ENCODE measurements around the gene BATF3.
"Not testable (repeated sequence)": the region's sequence is repeated elsewhere in the genome, so short reads cannot be mapped to it uniquely, and the experiment has no call there.

Gene BATF3

DNA sequence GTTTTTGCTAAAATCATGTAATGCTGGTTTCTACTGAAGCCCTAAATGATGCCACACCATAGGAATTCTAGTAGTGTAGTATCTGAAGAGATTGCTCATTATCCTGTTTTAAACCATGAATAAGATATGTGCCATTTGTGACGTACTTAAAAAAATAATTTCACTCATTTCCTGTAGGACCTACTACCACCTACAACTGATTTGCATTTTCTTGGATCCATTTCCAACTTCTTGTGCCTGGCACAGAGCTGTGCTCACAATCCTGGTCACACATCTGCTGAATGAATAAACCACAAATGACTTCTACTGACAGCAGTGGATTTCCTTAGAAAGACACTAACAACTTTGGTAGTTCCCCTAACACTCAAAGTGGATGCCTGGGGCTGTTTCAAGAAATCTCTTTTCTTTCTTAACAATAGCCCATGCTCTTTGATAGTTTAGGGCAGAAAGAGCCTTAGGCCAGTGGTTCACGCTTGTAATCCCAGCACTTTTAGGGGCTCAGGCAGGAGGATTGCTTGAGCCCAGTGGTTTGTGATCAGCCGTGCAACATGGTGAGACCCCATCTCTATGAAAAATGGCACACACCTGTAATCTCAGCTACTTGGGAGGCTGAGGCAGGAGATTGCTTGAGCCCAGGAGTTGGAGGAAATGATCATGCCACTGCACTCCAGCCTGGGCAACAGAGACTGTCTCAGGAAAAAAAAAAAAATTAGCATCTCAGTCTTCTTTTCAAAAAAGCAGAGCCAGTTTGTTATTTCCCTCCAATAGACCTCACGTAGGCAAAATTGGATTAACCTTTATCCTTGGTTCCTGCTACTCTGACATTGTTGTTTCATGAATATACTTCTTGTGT is 13.0 kb upstream of the BATF3 start:
- in situ Hi-C loops (cut with HindIII; ENCODE audit: low pct_ligation_motif_present, low pct_unique_long_range_greater_than_20kb, low sequenced_read_pairs) = no loop called here
- no peak for DNase-seq

DNA sequence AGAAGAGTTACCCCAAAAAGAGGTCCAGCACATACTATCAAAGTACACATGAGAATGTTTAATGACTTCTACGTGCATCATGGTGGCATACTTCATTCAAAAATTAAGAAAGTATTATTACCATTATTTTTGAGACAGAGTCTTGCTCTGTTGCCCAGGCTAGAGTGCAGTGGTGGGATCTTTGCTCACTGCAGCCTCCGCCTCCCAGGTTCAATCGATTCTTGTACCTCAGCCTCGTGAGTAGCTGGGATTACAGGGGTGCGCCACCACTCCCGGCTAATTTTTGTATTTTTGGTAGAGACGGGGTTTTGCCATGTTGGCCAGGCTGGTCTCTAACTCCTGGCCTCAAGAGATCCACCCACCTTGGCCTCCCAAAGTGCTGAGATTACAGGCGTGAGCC is 12.3 kb upstream of the BATF3 start:
- in situ Hi-C loops (cut with HindIII; ENCODE audit: low pct_ligation_motif_present, low pct_unique_long_range_greater_than_20kb, low sequenced_read_pairs); DNase-seq: not testable (repeated sequence)

DNA sequence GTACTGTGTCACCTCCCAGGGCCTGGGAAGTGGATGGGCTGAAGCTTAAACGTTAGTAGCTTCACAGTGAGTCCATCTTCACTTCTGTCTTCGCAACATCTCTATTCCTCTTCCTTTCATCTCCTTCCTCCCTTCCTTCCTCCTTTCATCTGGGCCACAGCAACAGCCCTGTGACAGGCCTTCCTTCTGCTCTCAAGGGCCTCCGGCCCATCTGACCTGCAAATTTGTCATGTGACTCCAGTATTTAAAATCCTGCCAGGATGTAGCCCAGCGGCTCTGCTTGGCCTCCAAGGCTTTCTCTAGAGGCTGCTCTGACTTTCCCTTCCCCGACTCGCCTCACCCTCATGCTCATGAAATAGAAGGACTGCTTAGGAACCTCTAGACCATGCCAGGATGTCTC is 10.9 kb upstream of the BATF3 start:
- no peak for DNase-seq
- in situ Hi-C loops (cut with HindIII; ENCODE audit: low pct_ligation_motif_present, low pct_unique_long_range_greater_than_20kb, low sequenced_read_pairs) = no loop called here

DNA sequence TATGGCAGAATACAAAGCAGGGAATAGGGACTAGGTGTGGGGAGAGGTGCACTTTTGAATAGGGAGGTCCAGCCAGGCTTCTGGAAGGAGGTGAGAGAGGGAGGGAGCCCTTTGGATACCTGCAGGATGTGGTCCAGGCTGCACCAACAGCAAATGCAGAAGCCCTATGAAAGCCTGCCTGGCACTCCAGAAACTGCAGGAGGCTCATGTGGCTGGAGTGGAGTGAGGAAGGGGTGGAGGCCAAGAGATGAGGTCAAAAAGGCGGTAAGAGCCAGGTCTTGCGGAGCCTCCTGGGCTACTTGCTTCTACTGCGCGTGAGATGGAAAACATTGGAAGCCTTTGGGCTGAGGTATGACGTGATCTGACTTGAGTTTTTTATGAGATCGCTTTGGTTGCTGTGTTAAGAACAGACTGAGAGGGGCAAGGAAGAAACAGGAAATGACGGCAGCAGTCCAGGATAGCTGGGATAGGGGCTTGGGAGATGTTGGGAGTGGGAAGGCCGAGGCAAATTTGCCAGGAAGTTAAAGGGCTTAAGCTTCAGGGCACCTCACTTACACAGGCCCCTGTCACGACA is 4.4 kb upstream of the BATF3 start:
- in situ Hi-C loops (cut with HindIII; ENCODE audit: low pct_ligation_motif_present, low pct_unique_long_range_greater_than_20kb, low sequenced_read_pairs) = no loop called here

DNA sequence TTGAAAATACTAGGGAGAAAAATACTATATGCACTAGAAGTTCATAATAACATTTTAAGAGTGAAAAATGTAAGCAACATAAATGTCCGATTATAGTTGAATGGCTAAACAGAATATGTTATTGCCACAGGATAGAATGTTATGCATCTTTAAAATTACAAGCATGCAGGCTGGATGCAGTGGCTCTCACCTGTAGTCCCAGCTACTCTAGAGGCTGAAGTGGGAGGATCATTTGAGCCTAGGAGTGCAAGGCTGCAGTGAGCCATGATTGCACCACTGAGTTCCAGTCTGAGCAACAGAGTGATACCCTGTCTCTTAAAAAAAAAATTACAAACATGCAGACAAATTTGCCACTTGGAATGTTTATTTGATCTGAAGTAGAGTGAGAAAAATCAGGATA is 3.0 kb upstream of the BATF3 start:
- no peak for DNase-seq
- in situ Hi-C loops (cut with HindIII; ENCODE audit: low pct_ligation_motif_present, low pct_unique_long_range_greater_than_20kb, low sequenced_read_pairs) = no loop called here

More for the DNA sequence above, 4.4 kb upstream of the BATF3 start:
- no peak for DNase-seq

DNA sequence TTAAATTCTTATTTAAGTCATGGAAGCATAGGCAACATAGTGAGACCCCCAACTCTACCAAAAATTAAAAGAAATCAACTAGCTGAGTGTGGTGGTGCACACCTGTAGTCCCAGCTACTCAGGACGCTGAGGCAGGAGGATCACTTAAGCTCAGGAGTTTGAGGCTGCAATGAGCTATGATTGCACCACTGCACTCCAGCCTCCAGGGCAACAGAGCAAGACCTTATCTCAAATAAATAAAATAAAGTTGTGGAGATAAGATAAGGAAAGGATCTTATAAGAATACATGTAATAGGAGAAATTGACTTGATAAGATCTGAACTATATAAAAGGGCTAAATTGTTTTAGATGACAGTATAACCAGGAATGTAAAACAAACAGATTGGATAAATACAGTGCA is 2.3 kb upstream of the BATF3 start:
- in situ Hi-C loops (cut with HindIII; ENCODE audit: low pct_ligation_motif_present, low pct_unique_long_range_greater_than_20kb, low sequenced_read_pairs) = no loop called here
- DNase-seq = no peak

DNA sequence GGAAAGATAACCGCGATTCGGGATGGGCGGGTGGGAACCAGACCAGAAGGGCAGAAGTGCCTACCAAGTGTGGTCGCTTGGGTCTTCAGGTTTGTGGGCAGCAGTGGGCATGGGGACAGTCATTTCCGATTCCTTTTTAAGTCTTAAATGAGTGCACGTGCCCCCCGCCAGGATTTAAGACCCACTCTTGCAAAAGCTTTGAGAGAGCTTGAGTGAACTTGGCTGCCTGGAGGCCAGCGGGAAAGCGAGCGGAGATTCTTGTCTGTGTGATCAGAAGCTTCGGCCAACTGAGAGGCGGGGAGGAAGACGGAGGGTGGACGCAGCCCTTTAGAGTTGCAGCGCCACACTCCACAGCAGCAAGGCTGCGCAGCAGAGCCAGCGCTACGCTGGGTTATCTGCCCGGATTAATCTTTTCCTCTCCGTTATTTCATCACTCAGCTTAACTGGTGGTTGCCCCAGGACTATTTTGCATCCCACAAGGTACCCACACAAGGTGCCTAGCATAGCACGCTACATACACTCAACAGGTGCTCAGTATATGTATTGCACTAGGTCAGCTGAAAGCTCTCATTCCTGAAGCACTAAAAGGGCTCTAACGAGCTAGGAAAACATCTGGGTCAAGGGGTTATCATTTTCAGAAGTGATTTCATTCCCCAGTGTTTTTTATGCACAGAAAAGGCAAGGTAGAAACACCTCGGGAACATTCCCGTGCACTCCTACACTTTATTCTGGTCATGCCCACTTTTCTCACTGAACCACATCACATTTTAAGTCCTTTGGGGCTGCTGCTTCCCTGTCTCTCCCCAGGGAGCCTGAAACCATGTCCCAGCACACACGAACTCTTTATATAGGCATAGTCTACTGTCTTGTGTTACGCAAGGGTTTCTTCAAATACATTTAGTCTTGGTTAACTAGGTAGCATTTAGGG is 1.5 kb upstream of the BATF3 start:
- DNase-seq = peak; percentile 59
- in situ Hi-C loops (cut with HindIII; ENCODE audit: low pct_ligation_motif_present, low pct_unique_long_range_greater_than_20kb, low sequenced_read_pairs) = no loop called here

DNA sequence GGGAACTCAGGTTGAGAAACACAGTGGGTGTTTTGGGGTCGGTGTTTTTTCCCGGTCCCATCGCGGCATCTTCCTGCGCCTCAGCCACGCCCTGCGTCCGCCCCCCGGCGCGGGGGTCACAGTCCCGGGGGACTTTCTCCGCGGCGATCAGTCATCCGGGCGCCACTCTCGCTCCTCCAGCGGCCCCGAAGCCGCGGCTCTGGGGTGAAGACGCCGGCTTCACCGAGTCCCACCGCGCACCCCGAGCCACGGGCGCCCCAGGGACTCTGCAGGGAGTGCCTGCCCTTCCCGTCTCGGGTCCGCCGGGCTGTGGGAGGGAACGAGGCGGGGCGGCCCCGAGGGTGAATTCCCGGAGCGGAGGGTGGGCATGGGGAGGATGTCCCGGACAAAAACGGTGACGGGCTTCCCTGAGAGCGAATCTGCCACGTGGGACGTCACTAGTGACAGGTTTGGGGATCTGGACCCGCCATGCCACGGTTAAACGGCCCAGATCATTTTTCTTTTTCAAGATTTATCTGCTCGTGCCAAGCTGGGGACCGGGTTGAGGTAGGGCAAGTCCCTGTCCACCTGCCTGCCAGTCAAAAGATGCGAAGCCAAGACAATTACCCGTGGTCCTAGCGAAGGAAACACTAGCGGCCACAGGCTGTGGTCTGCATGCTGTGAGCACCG is 717 bp upstream of the BATF3 start:
- DNase-seq = peak; percentile 42
- in situ Hi-C loops (cut with HindIII; ENCODE audit: low pct_ligation_motif_present, low pct_unique_long_range_greater_than_20kb, low sequenced_read_pairs) = no loop called here

DNA sequence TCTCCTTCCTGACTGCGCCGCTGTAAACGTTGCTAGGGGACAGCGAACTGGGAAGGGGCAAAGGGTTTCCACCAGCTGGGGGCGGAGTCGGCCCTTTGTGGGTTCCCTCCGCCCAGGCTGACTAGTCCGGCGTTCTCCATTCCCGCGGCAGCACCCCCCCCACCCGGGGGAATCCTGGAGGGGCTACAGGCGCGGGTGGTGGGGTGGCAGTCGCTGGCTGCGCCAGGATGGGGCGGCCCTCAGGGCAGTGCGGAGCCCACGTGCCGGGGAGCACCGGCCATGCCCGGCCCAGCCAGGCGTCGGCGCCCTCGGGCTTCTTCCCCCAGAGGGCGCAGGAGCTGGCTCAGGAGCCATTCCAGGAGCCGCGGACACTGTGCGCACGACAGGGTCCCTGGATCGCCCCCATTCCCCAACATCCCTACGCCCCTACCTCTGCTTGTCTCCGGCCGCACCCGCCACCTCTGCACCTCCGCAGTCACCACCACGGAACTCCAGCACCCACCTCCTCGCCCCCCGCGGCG is 476 bp downstream of the BATF3 start:
- peak; percentile 76 for DNase-seq
- in situ Hi-C loops (cut with HindIII; ENCODE audit: low pct_ligation_motif_present, low pct_unique_long_range_greater_than_20kb, low sequenced_read_pairs) = no loop called here

DNA sequence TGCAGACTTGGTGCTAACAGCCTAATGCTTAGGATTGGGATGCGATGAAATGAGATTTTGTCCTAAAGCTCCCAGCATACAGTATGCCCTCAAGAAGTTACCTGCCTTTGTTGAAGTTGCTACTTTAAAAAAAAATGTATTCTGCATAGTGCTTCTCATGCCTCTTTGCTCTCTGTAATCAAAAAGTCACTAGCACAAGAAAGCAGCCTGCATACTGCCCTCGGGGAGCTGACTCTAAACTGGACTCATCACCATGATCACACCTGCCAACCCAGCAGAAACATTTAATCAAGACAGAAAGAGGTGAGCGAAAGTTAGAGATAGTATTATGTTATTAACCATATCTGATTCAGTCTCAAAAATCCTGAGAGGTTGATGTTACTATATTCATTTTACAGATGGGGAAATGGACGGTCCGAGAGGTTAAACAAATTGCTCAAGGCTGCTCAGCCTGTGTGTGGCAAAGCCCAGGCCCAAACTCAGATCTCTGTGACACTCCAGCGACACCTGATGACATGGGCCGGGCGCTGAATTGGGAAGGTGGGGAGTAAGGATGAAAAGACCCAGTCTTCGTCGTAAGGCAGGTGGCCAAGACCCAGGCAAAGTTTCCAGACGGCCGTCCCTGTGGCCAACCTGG is 1.1 kb downstream of the BATF3 start:
- DNase-seq = no peak
- in situ Hi-C loops (cut with HindIII; ENCODE audit: low pct_ligation_motif_present, low pct_unique_long_range_greater_than_20kb, low sequenced_read_pairs) = no loop called here

DNA sequence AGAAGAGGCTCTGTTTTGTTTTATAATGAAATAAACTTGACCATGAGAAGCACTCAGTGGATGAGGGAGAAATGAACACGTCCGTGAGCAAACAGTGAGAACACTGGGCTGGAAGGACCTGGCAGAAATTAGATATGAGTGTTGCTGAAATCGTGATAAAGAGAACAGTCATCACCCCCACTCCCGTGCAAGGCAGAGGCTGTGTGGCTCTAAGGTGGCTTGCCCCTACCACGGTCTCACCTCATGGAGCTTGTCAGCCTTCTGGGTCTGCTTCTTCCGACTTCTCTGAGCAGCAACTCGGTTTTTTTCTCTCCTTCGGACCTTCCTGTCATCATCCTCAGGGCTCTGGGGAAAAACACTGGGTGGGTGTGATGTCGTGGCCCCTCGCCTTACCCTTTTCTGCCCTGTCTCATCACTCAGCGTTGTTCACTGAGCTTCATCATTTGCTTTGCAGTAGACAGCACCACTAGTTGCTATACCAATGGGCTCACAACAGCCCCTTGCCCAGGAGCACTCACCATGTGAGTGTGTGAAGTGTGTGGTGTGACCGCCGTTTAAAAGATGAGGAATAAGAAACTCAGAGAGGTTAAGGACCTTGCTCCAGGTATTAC is 2.8 kb downstream of the BATF3 start:
- DNase-seq = no peak
- in situ Hi-C loops (cut with HindIII; ENCODE audit: low pct_ligation_motif_present, low pct_unique_long_range_greater_than_20kb, low sequenced_read_pairs) = no loop called here

DNA sequence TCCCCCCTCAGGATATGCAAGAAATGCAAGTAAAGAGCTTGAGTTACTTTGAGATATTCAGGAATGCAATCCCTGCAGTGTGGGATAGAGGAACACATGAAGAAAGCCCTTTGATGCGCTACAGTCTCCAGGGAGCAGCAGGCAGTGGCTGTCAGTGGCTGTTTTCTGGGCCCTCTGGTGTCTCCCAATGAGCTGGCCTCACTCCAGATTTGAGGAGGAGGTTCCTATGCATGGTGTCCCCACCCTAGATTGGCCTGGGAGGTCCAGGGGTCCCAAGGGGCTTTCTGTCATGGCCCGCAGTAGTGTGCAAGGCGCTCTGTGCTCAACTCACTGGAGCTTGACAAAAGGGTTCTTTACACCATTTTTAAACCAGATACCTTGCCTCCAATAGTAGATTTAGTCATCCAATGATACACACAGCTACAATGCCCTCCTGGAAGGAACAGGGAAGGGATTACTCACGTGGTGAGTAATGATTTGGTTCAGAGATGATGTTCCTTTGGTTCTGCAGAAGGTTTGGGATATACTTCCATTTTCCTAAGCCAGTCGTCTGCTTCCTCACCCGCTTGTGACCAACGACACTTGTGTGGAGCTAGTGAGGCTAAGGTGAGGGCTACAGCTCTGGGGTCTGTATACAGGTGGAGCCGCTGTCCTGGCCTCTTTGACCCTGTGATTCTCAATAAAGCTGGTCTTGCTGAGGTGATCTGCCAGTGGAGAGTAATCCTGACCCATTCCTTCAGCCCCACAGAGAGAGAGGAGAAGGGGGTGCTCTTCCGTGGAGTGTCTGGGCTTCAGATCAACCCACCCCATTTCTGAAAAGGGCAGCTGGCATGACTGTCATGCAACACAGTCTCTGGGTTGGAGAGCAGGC is 6.6 kb downstream of the BATF3 start:
- in situ Hi-C loops (cut with HindIII; ENCODE audit: low pct_ligation_motif_present, low pct_unique_long_range_greater_than_20kb, low sequenced_read_pairs) = no loop called here

DNA sequence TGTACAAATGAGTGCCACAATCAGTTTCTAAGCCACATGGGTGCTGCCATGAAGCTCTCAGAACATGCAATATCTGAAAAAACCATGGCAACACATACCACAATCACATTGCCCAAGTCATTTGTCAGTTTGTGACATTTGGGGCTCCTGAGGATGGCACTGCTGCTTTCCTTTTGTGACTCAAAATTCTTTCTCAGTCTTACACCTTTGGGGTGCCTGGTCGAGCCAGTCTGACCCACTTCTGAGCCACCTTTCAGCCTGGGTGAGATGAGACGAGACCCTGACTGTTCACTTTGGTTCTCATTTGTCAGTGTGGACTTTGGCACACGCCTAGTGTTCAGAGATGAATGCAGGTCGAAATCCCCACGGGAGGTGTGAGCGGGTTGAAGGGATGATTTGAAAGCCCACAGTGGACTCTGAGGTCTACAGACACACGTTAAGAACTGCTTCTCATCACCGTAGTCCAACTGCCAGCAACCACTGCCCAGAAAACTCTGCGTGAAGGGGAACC is 8.0 kb downstream of the BATF3 start:
- DNase-seq = no peak
- in situ Hi-C loops (cut with HindIII; ENCODE audit: low pct_ligation_motif_present, low pct_unique_long_range_greater_than_20kb, low sequenced_read_pairs) = no loop called here

More for the DNA sequence above, 6.6 kb downstream of the BATF3 start:
- DNase-seq = peak; percentile 66

DNA sequence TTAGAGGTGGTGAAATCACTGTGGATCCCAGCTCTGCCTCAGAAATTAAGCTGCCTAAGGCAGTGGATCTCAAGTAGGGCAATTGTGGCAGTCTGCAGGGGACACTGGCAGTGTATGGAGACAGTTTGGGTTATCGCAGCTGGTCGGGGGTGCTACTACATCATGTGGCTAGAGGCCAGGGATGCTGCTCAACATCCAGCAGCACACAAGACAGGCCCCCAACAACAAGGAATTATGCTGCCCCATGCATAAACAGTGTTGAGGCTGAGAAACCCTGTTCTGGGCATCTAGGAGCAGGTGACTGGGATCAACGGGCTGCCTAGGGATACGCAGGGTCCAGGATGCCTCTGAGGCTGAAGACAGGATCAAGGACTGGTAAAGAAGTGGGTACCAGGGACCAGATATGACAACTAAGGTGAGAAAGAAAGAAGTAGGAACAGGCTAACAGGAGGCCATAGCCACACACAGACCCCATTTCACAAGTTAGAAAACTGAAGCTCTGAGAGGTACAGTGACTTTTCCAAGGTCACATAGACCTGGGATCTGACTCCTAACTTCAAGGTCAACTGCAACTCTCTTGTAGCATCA is 8.7 kb downstream of the BATF3 start:
- DNase-seq = no peak
- in situ Hi-C loops (cut with HindIII; ENCODE audit: low pct_ligation_motif_present, low pct_unique_long_range_greater_than_20kb, low sequenced_read_pairs) = no loop called here

DNA sequence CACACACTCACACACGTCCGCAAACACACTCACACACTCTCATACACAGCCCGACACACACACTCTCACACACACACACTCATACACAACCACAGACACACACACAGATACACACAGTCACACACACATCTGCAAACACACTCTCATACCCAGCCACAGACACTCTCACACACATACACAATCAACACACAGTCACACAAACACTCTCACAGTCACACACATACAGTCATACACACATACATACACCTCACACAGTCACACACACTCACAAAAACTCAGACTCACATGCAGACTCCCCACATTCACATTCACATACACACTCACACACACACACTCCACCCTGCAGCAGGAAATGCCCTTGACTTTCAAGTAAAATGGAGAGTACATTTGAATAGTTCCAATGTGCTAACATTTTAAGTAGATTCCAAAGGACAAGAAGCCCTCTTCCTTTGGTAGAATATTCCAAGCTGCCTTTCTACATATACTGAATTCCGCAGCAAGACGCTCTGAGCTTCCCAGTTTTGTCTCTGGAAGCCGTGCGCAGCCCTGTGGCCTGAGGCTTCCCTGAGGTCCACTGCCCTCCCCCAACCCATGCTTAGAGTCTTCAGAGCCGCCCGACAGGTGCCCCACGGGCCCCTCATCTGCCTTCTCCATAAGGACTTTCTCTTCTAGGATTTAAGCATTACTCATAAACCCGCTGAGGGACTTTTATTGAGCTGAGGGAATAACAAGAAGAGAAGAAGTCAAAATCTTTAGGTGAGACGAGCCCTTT is 9.7 kb downstream of the BATF3 start:
- no peak for DNase-seq
- in situ Hi-C loops (cut with HindIII; ENCODE audit: low pct_ligation_motif_present, low pct_unique_long_range_greater_than_20kb, low sequenced_read_pairs) = no loop called here
